ENCODE data around the gene TMEM217. TPM values are rescaled to one million over a fixed set of nuclear protein-coding genes. Genes with fewer than 3 reads are reported as not detected.
"Not testable (repeated sequence)": the region's sequence is repeated elsewhere in the genome, so short reads cannot be mapped to it uniquely, and the experiment has no call there.

TMEM217 gene
- total RNA-seq = 4.5 and 4.8 TPM in 2 replicates

- Mint-ChIP-seq H3K27me3 (ENCODE audit: low read depth) (no peaks in the 10 kb centered on the region), H3K4me3 (ENCODE audit: low read depth) (peak within 1 kb of the TSS; percentile 97), H3K27ac (peak within 1 kb of the TSS; percentile 98), H3K4me1 (ENCODE audit: low read depth) (peaks cover 45% of the 10 kb centered on the region), H3K36me3 (ENCODE audit: low read depth) (peaks cover 20% of the 10 kb centered on the region), H3K9me3 (no peaks in the 10 kb centered on the region)
- intact Hi-C loops (cut with micrococcal nuclease) = loop anchor here (2.0 kb wide), 1 partner anchor 35 kb away; no protein-coding TSS in a partner anchor
- DNase-seq (ENCODE audit: low spot score) = peak; percentile 94
These were observed at the start of gene TMEM217, which contains the start of gene TBC1D22B for GRCh38 chr6:37257634-37258404. TMEM217 (minus strand) TSS chr6:37258144; CDS start chr6:37219030, 39,114 bp downstream. TBC1D22B (plus strand) TSS chr6:37257772; CDS start chr6:37257918, 146 bp downstream.

DNA sequence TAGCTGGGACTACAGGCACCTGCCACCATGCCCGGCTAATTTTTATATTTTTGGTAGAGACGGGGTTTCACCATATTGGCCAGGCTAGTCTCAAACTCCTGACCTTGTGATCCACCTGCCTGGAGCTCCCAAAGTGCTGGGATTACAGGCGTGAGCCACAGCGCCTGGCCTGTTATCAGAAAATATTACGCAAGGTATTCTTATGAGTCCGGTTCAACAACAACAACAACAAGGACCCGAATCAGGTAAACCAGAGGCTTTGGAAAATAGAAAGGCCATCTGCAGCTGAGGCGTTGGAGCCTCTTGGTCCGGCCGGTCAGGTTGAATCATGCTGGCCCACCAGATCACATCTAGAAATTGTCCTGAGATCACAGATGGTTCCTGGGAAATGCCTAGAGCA is 49.5 kb upstream of the TMEM217 start:
- H3K4me1 Mint-ChIP-seq (ENCODE audit: low read depth); DNase-seq (ENCODE audit: low spot score); intact Hi-C loops (cut with micrococcal nuclease); H3K27me3 Mint-ChIP-seq (ENCODE audit: low read depth); H3K4me3 Mint-ChIP-seq (ENCODE audit: low read depth); H3K27ac Mint-ChIP-seq; H3K9me3 Mint-ChIP-seq: not testable (repeated sequence)
- H3K36me3 Mint-ChIP-seq (ENCODE audit: low read depth) = peaks cover 43% of the 10 kb centered on the region

DNA sequence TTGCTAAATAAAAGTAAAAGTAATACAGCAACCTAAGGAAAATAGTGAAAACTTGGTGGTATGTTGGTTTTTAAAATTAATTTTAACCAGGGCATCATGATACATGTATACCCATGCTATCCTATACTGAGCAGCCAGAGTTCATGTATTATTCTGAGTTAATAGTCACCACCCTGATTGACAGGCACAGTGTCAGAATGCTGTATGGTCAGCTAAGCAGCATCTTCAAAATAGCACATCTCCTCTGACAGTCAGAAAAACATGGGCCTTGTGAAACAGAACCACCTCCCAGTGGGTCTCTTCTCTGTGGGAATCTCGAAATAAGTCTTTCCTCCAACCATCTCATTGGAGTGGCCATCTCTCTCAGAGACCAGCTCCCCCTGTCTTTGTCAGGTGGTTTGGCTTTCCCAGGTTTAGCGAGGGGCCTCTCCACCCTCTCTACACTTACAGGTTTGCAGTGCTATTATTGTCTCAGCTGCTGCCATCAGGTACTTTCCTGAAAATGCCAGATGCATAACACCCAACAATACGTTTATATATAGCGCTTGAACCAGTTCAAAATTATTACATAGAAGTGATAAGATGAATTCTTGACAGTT is 48.8 kb upstream of the TMEM217 start:
- intact Hi-C loops (cut with micrococcal nuclease) = no loop called here
- Mint-ChIP-seq H3K27ac (no peak overlapping the region), H3K4me3 (ENCODE audit: low read depth) (no peak overlapping the region), H3K9me3 (no peaks in the 10 kb centered on the region), H3K27me3 (ENCODE audit: low read depth) (no peaks in the 10 kb centered on the region), H3K4me1 (ENCODE audit: low read depth) (peaks cover 3% of the 10 kb centered on the region), H3K36me3 (ENCODE audit: low read depth) (peaks cover 50% of the 10 kb centered on the region)
- no peak for DNase-seq (ENCODE audit: low spot score)

GRCh38 chr6:37305841-37306425 is 48.0 kb upstream of the TMEM217 start:
- no peaks in the 10 kb centered on the region for H3K27me3 Mint-ChIP-seq (ENCODE audit: low read depth)
- H3K36me3 Mint-ChIP-seq (ENCODE audit: low read depth) = peaks cover 52% of the 10 kb centered on the region
- H3K9me3 Mint-ChIP-seq = no peaks in the 10 kb centered on the region
- DNase-seq (ENCODE audit: low spot score) = no peak
- H3K4me1 Mint-ChIP-seq (ENCODE audit: low read depth) = peaks cover 1% of the 10 kb centered on the region
- H3K27ac Mint-ChIP-seq = no peak overlapping the region
- intact Hi-C loops (cut with micrococcal nuclease) = no loop called here
- no peak overlapping the region for H3K4me3 Mint-ChIP-seq (ENCODE audit: low read depth)

GRCh38 chr6:37304766-37305165 is 46.8 kb upstream of the TMEM217 start:
- peaks cover 56% of the 10 kb centered on the region for H3K36me3 Mint-ChIP-seq (ENCODE audit: low read depth)
- no peaks in the 10 kb centered on the region for H3K4me1 Mint-ChIP-seq (ENCODE audit: low read depth)
- intact Hi-C loops (cut with micrococcal nuclease) = no loop called here
- no peak overlapping the region for H3K27ac Mint-ChIP-seq
- H3K4me3 Mint-ChIP-seq (ENCODE audit: low read depth) = no peak overlapping the region
- no peaks in the 10 kb centered on the region for H3K27me3 Mint-ChIP-seq (ENCODE audit: low read depth)
- no peak for DNase-seq (ENCODE audit: low spot score)
- no peaks in the 10 kb centered on the region for H3K9me3 Mint-ChIP-seq

- H3K9me3 Mint-ChIP-seq = no peaks in the 10 kb centered on the region
- no peak for DNase-seq (ENCODE audit: low spot score)
- no peak overlapping the region for H3K27ac Mint-ChIP-seq
- H3K36me3 Mint-ChIP-seq (ENCODE audit: low read depth) = peaks cover 54% of the 10 kb centered on the region
- intact Hi-C loops (cut with micrococcal nuclease) = no loop called here
- H3K4me1 Mint-ChIP-seq (ENCODE audit: low read depth) = no peaks in the 10 kb centered on the region
- H3K27me3 Mint-ChIP-seq (ENCODE audit: low read depth) = no peaks in the 10 kb centered on the region
- H3K4me3 Mint-ChIP-seq (ENCODE audit: low read depth) = no peak overlapping the region
These were observed 46.1 kb upstream of the TMEM217 start for GRCh38 chr6:37303891-37304503.

- intact Hi-C loops (cut with micrococcal nuclease) = no loop called here
These were observed 45.2 kb upstream of the TMEM217 start for GRCh38 chr6:37303091-37303660.

GRCh38 chr6:37302086-37302686 is 44.2 kb upstream of the TMEM217 start:
- no peaks in the 10 kb centered on the region for H3K27me3 Mint-ChIP-seq (ENCODE audit: low read depth)
- intact Hi-C loops (cut with micrococcal nuclease) = no loop called here
- no peak overlapping the region for H3K27ac Mint-ChIP-seq

More at GRCh38 chr6:37303091-37303660, 45.2 kb upstream of the TMEM217 start:
- H3K36me3 Mint-ChIP-seq (ENCODE audit: low read depth) = peaks cover 59% of the 10 kb centered on the region
- H3K27ac Mint-ChIP-seq = no peak overlapping the region
- H3K9me3 Mint-ChIP-seq = no peaks in the 10 kb centered on the region
- no peak for DNase-seq (ENCODE audit: low spot score)
- H3K4me3 Mint-ChIP-seq (ENCODE audit: low read depth) = no peak overlapping the region
- H3K27me3 Mint-ChIP-seq (ENCODE audit: low read depth) = no peaks in the 10 kb centered on the region
- H3K4me1 Mint-ChIP-seq (ENCODE audit: low read depth) = no peaks in the 10 kb centered on the region

DNA sequence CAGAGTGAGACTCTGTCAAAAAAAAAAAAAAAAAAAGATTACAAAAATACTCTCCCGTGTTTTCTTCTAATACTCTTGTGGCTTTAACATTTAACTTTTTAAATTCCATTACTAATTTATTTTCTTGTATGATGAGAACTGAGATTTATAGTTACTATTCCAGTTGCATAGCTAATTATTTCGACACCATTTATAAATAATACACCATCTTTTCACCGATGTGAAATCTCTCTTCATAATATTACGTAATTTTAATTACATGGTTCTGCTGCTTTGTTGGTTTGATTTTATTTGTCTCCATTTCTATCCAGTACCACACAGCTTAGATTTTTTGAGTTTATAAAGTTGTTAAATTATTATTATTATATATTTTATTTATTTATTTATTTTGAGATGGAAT is 42.0 kb upstream of the TMEM217 start:
- peaks cover 2% of the 10 kb centered on the region for H3K4me1 Mint-ChIP-seq (ENCODE audit: low read depth)

More at GRCh38 chr6:37302086-37302686, 44.2 kb upstream of the TMEM217 start:
- peaks cover 69% of the 10 kb centered on the region for H3K36me3 Mint-ChIP-seq (ENCODE audit: low read depth)
- H3K4me1 Mint-ChIP-seq (ENCODE audit: low read depth) = no peaks in the 10 kb centered on the region
- DNase-seq (ENCODE audit: low spot score) = no peak
- no peak overlapping the region for H3K4me3 Mint-ChIP-seq (ENCODE audit: low read depth)
- H3K9me3 Mint-ChIP-seq = no peaks in the 10 kb centered on the region

GRCh38 chr6:37298958-37299357 is 41.0 kb upstream of the TMEM217 start:
- H3K9me3 Mint-ChIP-seq = no peaks in the 10 kb centered on the region
- no peak overlapping the region for H3K27ac Mint-ChIP-seq
- H3K4me1 Mint-ChIP-seq (ENCODE audit: low read depth) = peaks cover 2% of the 10 kb centered on the region
- peaks cover 69% of the 10 kb centered on the region for H3K36me3 Mint-ChIP-seq (ENCODE audit: low read depth)
- DNase-seq (ENCODE audit: low spot score) = no peak
- H3K27me3 Mint-ChIP-seq (ENCODE audit: low read depth) = no peaks in the 10 kb centered on the region
- no peak overlapping the region for H3K4me3 Mint-ChIP-seq (ENCODE audit: low read depth)
- intact Hi-C loops (cut with micrococcal nuclease) = no loop called here

More for the DNA sequence above, 42.0 kb upstream of the TMEM217 start:
- Mint-ChIP-seq H3K36me3 (ENCODE audit: low read depth) (peaks cover 75% of the 10 kb centered on the region), H3K9me3 (no peaks in the 10 kb centered on the region), H3K4me3 (ENCODE audit: low read depth) (no peak overlapping the region), H3K27me3 (ENCODE audit: low read depth) (no peaks in the 10 kb centered on the region), H3K27ac (no peak overlapping the region)
- DNase-seq (ENCODE audit: low spot score) = no peak
- intact Hi-C loops (cut with micrococcal nuclease) = no loop called here

- H3K27ac Mint-ChIP-seq; intact Hi-C loops (cut with micrococcal nuclease); H3K4me1 Mint-ChIP-seq (ENCODE audit: low read depth); H3K9me3 Mint-ChIP-seq; DNase-seq (ENCODE audit: low spot score); H3K27me3 Mint-ChIP-seq (ENCODE audit: low read depth); H3K4me3 Mint-ChIP-seq (ENCODE audit: low read depth): not testable (repeated sequence)
- H3K36me3 Mint-ChIP-seq (ENCODE audit: low read depth) = peaks cover 66% of the 10 kb centered on the region
These were observed 39.7 kb upstream of the TMEM217 start for GRCh38 chr6:37297637-37298036.

DNA sequence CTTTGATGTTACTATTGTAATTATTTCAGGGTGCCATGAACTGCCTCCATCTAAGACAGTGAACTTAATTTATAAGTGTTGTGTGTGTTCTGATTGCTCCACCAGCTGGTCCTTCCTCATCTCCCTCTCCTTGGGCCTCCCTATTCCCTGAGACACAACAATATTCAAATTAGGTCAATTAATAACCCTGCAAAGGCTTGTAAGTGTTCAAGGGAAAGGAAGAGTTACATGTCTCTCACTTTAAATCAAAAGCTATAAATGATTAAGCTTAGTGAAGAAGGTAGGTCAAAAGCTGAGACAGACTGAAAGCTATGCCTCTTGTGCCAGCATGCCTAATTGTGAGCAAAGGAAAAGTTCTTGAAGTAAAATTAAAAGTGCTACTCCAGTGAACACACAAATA is 35.5 kb upstream of the TMEM217 start:
- H3K36me3 Mint-ChIP-seq (ENCODE audit: low read depth) = peaks cover 75% of the 10 kb centered on the region
- H3K9me3 Mint-ChIP-seq = no peaks in the 10 kb centered on the region
- no peak overlapping the region for H3K4me3 Mint-ChIP-seq (ENCODE audit: low read depth)
- no peak overlapping the region for H3K27ac Mint-ChIP-seq
- intact Hi-C loops (cut with micrococcal nuclease) = loop anchor here (5.0 kb wide), 1 partner anchor 51 kb away; no protein-coding TSS in a partner anchor
- no peaks in the 10 kb centered on the region for H3K27me3 Mint-ChIP-seq (ENCODE audit: low read depth)
- no peak for DNase-seq (ENCODE audit: low spot score)
- peaks cover 38% of the 10 kb centered on the region for H3K4me1 Mint-ChIP-seq (ENCODE audit: low read depth)
